ENCODE data around the gene RPRML. TPM values are rescaled to one million over a fixed set of nuclear protein-coding genes. Genes with fewer than 3 reads are reported as not detected.

The RPRML gene
- total RNA-seq, 1 donor from 2014 or later: not detected

- peaks cover 32% of the 10 kb centered on the region for H3K4me1 Mint-ChIP-seq (ENCODE audit: low read depth)
- peaks cover 65% of the 10 kb centered on the region for H3K36me3 Mint-ChIP-seq (ENCODE audit: low read depth)
- intact Hi-C loops (cut with micrococcal nuclease): no loop called here
Observed at GRCh38 chr17:46929413-46929812, 49.6 kb downstream of the RPRML start.

DNA sequence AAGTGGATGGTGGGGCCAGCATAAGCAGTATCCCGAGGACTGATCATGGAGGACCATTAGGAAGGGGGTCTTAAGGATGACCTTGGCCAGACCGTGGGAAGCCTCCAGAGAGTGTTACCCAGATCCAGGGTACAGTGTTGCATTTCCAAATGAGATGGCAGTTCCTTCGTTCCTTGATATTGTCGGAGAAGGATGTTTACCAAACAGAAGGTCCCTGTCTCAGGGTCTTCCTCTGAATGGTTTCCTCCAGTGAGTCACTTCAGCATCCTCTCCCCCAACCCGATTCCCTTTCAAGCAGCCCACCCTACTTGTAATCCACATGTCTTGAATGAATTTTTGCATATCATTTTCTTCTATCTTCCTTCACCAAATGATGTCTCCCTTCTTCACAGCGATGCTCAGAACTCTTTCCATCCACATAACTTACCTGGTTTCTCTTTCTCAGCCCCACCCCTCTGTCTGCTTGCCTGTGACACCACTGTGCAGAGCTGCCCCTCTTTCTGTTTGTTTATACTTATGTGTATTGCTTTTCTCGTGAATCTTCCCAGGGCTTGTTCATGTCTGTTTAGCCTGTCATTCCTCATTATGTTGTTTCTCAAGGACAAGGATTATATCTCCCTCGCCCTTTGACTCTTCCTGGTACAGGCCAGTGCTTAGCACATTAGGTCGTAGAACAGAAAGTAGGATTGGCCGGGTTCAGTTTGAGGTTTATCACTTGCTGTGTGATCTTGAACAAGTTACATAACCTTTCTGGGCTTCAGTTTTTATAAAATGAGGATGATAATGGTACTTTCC, 50.4 kb downstream of the RPRML start:
- Mint-ChIP-seq H3K27ac (no peak overlapping the region), H3K27me3 (ENCODE audit: low read depth) (no peaks in the 10 kb centered on the region), H3K9me3 (no peaks in the 10 kb centered on the region), H3K36me3 (ENCODE audit: low read depth) (peaks cover 57% of the 10 kb centered on the region), H3K4me3 (ENCODE audit: low read depth) (no peak overlapping the region), H3K4me1 (ENCODE audit: low read depth) (peaks cover 38% of the 10 kb centered on the region)
- intact Hi-C loops (cut with micrococcal nuclease): no loop called here
- no peak for DNase-seq (ENCODE audit: low spot score)

More at GRCh38 chr17:46929413-46929812, 49.6 kb downstream of the RPRML start:
- Mint-ChIP-seq H3K27ac (no peak overlapping the region), H3K4me3 (ENCODE audit: low read depth) (no peak overlapping the region), H3K27me3 (ENCODE audit: low read depth) (no peaks in the 10 kb centered on the region), H3K9me3 (no peaks in the 10 kb centered on the region)
- no peak for DNase-seq (ENCODE audit: low spot score)

Other genes with a start within 250 kb of the RPRML start
- 0.07 TPM in 1 of 2 replicates, not detected in the other for gene WNT3, start 160.6 kb downstream of the RPRML start, total RNA-seq
- not detected in 2 replicates for gene WNT9B, start 127.7 kb downstream of the RPRML start, total RNA-seq
- gene GOSR2, start 56.1 kb downstream of the RPRML start, total RNA-seq: 53.9 and 60.4 TPM in 2 replicates
- gene CDC27, start 210.0 kb upstream of the RPRML start, total RNA-seq: 102 and 109 TPM in 2 replicates
- gene MYL4, start 230.1 kb upstream of the RPRML start, total RNA-seq: not detected in 2 replicates

All from activated T-helper 2 cell treated with anti-CD3 and anti-CD28 coated beads, Interferon-gamma antibody, Interleukin-2, Interleukin-4, amounts not matched to agents 10 μg/mL and 5 μg/mL and 100 μg/mL, durations not matched to agents 14 hours and 24 hours and 36 hours (primary cell).